NCI-H526 (cell line): Measurements from ENCODE around the gene RAB6C.
"Not testable (repeated sequence)": the region's sequence is repeated elsewhere in the genome, so short reads cannot be mapped to it uniquely, and the experiment has no call there.

ENCODE experiments used
- DNase-seq, 2 experiments: peaks; one replicate each; lab custom pipeline; 2025; lab: John Stamatoyannopoulos, UW

RAB6C gene

DNA sequence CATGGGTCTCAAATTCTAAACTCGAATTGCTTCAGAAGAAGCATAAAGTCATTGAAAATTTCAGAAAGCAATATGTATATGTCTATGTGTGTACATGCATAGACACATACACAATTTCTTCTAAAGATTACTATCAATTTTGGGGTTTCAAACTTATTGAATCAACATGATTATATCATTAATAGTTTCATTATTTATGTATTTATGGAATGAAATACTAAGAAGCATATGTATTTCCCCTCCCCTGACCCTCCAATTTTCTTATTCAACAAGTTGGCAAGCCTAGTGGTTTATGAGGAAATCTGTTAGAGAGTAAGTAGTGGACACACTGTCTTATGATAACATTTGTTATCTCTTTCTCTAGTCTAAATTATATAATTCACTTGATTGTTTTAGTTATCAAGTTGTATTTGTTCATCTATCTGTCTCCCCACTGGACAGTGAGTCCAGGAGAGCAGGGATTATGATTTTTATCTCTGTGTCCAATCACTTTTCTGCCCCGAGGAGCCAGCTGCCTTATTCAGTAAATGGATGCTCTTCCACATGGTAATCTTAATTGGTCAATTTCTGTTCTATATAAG lies 17.3 kb downstream of the RAB6C start:
- not testable (repeated sequence) for DNase-seq

DNA sequence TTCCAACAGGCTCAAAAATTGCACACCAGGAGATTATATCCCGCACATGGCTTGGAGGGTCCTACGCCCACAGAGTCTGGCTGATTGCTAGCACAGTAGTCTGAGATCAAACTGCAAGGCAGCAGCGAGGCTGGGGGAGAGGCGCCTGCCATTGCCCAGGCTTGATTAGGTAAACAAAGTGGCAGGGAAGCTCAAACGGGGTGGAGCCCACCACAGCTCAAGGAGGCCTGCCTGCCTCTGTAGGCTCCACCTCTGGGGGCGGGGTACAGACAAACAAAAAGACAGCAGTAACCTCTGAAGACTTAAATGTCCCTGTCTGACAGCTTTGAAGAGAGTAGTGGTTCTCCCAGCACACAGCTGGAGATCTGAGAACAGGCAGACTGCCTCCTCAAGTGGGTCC lies 19.3 kb downstream of the RAB6C start:
- DNase-seq = not testable (repeated sequence)

DNA sequence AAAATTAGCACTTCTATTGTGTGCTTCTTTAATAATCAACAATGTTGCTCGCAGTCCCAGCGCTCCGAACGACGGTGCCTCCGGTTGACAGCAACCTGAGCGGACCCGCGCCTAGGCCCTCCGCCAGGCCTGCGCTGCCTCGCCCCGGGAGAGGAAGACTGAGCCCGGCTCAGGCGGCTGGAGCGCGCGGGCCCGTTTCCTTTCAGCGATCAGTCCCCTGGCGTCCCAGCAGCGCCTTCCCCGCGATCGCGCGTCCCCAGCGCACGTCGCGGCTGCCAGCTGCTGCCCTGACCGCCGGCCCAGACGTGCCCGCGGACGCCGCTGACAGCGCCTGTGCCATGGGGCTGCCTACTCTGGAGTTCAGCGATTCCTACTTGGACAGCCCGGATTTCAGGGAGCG lies 26.4 kb downstream of the RAB6C start:
- DNase-seq = peak in 1 of 2 experiments; percentile 15

DNA sequence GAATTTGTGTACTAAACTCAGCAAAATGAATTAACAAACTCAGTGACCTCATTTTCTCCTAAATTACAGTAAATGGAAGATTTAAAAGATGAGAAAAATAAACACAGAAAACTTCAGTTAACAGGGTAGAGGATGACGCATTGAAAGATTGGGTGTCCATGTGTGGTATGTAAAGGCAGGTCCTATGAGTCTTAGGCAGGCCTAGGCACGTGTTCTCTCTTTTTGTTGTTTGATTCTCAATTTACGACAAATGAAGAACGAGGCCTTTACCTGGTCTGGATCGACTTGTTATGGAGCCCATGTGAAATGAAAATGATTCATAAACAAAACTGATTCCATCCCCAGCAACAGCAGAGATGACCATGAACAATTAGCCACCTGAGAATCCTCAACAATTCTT lies 37.2 kb downstream of the RAB6C start:
- DNase-seq = not testable (repeated sequence)

DNA sequence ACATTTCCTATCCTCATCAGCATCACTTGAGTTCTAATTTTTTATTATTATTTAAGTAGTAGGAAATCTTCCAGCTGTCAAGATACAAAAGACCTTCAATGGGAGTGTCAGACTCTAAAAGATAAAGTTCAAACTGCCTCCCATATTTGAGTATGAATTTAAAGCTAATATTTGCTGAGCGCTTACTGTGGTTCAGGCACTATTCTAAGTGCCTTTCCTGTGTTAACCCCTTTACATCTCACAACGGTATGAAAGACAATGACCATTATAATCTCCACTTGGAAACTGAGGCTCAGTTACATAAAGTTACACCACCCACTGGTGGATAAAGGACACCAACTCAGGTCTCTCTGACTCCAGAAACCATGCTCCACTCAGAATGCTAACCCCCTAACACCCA lies 39.9 kb downstream of the RAB6C start:
- DNase-seq = no peak

DNA sequence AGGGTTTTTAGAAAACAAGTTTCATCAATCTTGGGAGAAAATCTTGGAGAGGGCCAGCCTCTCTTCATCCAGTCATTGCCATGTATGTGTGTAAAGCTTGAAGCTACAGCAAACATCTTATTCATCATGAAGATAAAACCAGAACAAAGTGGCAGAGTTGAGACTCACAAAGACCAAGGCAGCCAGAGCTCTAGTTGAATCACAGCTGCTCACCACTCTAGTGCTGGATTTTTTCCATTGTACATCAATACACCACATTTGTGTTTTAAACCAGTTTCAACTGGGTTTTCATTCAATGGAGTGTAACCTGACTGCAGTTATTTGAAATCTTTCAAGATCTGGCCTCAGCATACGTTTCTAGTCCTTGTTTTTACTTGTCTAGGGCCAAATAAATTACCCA lies 40.6 kb downstream of the RAB6C start:
- not testable (repeated sequence) for DNase-seq

DNA sequence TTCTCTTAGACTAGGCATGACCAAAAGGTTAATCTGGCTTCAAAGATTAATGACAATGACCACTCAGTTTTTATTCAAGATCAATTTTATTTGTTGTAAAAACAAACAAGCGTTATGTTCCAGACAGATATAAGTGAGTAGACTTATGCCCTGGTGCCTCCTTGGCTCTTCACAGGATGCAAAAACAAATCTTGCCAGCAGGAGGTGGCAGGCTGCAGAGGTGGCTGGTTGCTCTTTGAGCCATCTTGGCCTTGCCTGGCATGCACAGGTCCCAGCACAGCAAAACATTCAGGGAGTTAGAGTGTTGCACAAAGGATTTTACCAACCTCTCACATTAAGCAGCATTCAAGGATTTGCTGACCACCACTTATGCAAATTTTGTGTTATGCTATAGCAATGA lies 46.5 kb downstream of the RAB6C start:
- peak in 1 of 2 experiments; percentile 8 for DNase-seq
